ENCODE data around the gene RNF144B. TPM values are rescaled to one million over a fixed set of nuclear protein-coding genes. Genes with fewer than 3 reads are reported as not detected.
"Not testable (repeated sequence)": the region's sequence is repeated elsewhere in the genome, so short reads cannot be mapped to it uniquely, and the experiment has no call there.

RNF144B gene
- total RNA-seq, 1 donor from 2014 or later = not detected

DNA sequence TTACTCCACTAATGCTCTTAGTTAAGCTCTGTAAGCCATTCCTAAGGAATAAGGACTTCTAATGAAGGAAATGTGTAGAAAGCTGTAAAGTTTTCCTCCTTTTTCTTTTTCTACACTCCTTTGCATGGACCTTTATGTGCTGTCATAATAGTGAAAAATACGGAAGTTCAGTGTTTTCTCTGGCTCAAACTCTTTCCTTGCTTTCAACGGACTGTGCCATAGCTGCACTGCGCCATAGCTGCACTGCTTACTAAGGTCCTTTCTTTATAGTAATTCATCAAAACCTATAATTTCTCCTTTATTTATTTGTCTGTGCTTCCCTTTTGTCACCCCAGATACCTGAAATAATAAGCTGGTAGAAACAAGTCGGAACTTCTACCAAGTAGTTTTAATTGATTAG lies 67.3 kb downstream of the RNF144B start:
- TF ChIP-seq, protein P1, sequence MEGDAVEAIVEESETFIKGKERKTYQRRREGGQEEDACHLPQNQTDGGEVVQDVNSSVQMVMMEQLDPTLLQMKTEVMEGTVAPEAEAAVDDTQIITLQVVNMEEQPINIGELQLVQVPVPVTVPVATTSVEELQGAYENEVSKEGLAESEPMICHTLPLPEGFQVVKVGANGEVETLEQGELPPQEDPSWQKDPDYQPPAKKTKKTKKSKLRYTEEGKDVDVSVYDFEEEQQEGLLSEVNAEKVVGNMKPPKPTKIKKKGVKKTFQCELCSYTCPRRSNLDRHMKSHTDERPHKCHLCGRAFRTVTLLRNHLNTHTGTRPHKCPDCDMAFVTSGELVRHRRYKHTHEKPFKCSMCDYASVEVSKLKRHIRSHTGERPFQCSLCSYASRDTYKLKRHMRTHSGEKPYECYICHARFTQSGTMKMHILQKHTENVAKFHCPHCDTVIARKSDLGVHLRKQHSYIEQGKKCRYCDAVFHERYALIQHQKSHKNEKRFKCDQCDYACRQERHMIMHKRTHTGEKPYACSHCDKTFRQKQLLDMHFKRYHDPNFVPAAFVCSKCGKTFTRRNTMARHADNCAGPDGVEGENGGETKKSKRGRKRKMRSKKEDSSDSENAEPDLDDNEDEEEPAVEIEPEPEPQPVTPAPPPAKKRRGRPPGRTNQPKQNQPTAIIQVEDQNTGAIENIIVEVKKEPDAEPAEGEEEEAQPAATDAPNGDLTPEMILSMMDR (IDR thresholded peaks at IDR 0.05; ENCODE audit: partially characterized antibody, unreplicated experiment) = no peak
- Mint-ChIP-seq H3K9me3 (ENCODE audit: unreplicated experiment) (no peaks in the 10 kb centered on the region), H3K4me1 (ENCODE audit: low read depth, unreplicated experiment) (no peaks in the 10 kb centered on the region), H3K27me3 (ENCODE audit: unreplicated experiment) (no peaks in the 10 kb centered on the region), H3K27ac (ENCODE audit: unreplicated experiment) (no peak overlapping the region), H3K4me3 (ENCODE audit: unreplicated experiment) (no peak overlapping the region), H3K36me3 (ENCODE audit: unreplicated experiment) (no peaks in the 10 kb centered on the region)
- DNase-seq = no peak

DNA sequence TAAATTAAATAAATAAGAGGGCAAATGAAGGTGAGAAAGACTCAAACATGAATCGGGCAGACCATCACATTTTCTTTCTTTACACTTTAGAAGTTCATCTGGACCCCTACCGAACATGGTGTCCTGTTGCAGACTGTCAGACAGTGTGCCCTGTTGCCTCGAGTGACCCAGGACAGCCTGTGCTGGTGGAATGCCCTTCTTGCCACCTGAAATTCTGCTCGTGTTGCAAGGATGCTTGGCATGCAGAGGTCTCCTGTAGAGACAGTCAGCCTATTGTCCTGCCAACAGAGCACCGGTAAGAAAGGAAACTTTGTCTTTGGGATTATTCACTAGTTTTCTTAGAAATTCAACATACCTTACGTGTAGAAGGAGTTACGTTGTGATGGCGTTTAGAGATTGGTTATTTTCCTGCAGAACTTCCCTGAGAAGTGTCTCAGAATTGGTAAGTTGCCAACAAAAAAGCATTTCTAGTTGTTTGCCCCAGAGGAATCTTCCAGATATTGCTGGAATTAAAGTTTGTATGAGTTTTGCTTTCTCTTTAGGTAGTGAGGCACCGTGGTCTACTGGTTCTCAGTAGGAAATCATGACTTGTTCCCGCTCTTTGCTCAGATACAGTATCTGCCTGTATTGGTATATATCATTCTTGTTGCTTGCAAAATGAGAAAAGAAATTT lies 70.1 kb downstream of the RNF144B start:
- DNase-seq = no peak
- no peak overlapping the region for H3K27ac Mint-ChIP-seq (ENCODE audit: unreplicated experiment)

DNA sequence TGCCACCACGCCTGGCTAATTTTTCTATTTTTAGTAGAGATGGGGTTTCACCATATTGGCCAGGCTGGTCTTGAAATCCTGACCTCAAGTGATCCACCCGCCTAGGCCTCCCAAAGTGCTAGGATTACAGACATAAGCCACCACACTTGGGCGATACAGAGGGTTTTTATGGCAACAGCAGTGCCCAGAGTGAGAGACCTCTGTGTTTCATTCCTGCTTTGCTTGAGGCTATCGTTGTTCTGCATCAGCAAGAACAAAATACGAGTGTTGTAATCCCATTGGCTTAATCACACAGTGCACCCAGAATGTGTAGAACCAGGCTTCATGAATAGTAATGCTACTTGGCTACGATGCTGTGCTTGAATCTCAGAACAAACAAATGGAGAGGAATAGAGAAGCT lies 70.9 kb downstream of the RNF144B start:
- H3K27ac Mint-ChIP-seq (ENCODE audit: unreplicated experiment); H3K36me3 Mint-ChIP-seq (ENCODE audit: unreplicated experiment); H3K4me3 Mint-ChIP-seq (ENCODE audit: unreplicated experiment); DNase-seq; H3K9me3 Mint-ChIP-seq (ENCODE audit: unreplicated experiment); H3K27me3 Mint-ChIP-seq (ENCODE audit: unreplicated experiment); H3K4me1 Mint-ChIP-seq (ENCODE audit: low read depth, unreplicated experiment): not testable (repeated sequence)

More for the DNA sequence above, 70.1 kb downstream of the RNF144B start:
- Mint-ChIP-seq H3K4me3 (ENCODE audit: unreplicated experiment) (no peak overlapping the region), H3K4me1 (ENCODE audit: low read depth, unreplicated experiment) (no peaks in the 10 kb centered on the region), H3K9me3 (ENCODE audit: unreplicated experiment) (no peaks in the 10 kb centered on the region), H3K36me3 (ENCODE audit: unreplicated experiment) (no peaks in the 10 kb centered on the region), H3K27me3 (ENCODE audit: unreplicated experiment) (peaks cover 2% of the 10 kb centered on the region)
- TF ChIP-seq, protein P1 (IDR thresholded peaks at IDR 0.05; ENCODE audit: partially characterized antibody, unreplicated experiment) = no peak

DNA sequence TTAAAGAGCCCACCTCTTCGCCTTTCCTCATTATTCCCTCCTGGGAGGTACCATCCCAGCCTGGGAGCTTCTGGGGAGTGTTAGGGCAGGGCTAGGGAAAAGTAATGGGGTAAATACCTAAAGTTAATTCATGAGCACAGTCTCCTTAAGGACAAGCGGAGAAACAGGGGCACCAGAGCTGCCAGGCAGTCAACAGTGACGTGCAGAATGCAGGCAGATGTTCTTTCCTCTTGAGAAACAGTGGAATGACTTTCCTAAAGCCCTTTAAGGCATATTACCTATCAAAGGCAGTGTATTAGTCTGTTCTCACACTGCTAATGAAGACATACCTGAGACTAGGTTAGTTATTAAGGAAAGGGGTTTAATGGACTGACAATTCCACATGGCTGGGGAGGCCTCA lies 76.3 kb downstream of the RNF144B start:
- no peaks in the 10 kb centered on the region for H3K9me3 Mint-ChIP-seq (ENCODE audit: unreplicated experiment)
- peaks cover 3% of the 10 kb centered on the region for H3K27me3 Mint-ChIP-seq (ENCODE audit: unreplicated experiment)
- no peak overlapping the region for H3K27ac Mint-ChIP-seq (ENCODE audit: unreplicated experiment)
- H3K4me1 Mint-ChIP-seq (ENCODE audit: low read depth, unreplicated experiment) = no peaks in the 10 kb centered on the region
- H3K36me3 Mint-ChIP-seq (ENCODE audit: unreplicated experiment) = no peaks in the 10 kb centered on the region
- H3K4me3 Mint-ChIP-seq (ENCODE audit: unreplicated experiment) = no peak overlapping the region
- TF ChIP-seq, protein P1 (IDR thresholded peaks at IDR 0.05; ENCODE audit: partially characterized antibody, unreplicated experiment) = no peak
- DNase-seq = no peak

DNA sequence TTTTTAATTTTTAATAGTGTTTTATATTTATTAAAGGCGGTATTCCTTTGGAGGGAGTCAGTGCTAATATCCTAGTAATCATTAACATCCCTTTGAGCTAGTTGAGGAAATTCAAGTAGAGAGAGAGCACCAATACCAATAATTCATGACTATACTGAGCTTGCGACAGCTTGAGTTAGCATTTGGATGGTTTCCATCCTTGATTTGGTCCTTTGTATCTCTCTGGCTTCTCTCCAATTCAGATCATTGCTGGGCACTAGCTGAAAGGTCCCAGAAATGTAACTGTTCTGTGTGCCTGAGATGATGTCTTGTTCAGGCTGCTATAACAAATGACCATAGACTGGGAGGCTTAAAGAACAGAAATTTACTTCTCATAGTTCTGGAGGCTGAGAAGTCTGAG lies 77.0 kb downstream of the RNF144B start:
- Mint-ChIP-seq H3K9me3 (ENCODE audit: unreplicated experiment) (no peaks in the 10 kb centered on the region), H3K4me1 (ENCODE audit: low read depth, unreplicated experiment) (no peaks in the 10 kb centered on the region), H3K27ac (ENCODE audit: unreplicated experiment) (no peak overlapping the region), H3K27me3 (ENCODE audit: unreplicated experiment) (peaks cover 3% of the 10 kb centered on the region), H3K36me3 (ENCODE audit: unreplicated experiment) (no peaks in the 10 kb centered on the region), H3K4me3 (ENCODE audit: unreplicated experiment) (no peak overlapping the region)
- no peak for DNase-seq
- TF ChIP-seq, protein P1 (IDR thresholded peaks at IDR 0.05; ENCODE audit: partially characterized antibody, unreplicated experiment) = no peak

Measured in glutamatergic neuron (in vitro differentiated cells).